HTERT RPE-1 (cell line): ENCODE results near the gene FBXL13.
"Not testable (repeated sequence)": the region's sequence is repeated elsewhere in the genome, so short reads cannot be mapped to it uniquely, and the experiment has no call there.

Experiments
- in situ Hi-C: fragments of 300-500 bp; cut with MboI; formaldehyde crosslinking; loops from 4 replicates; pipeline ENCODE4 v1.14.3; 2020; ENCODE audit warnings: low sequenced_read_pairs

FBXL13 gene

GRCh38 chr7:102942868-102943267 lies 131.7 kb downstream of the FBXL13 start:
- in situ Hi-C loops: no loop called here

DNA sequence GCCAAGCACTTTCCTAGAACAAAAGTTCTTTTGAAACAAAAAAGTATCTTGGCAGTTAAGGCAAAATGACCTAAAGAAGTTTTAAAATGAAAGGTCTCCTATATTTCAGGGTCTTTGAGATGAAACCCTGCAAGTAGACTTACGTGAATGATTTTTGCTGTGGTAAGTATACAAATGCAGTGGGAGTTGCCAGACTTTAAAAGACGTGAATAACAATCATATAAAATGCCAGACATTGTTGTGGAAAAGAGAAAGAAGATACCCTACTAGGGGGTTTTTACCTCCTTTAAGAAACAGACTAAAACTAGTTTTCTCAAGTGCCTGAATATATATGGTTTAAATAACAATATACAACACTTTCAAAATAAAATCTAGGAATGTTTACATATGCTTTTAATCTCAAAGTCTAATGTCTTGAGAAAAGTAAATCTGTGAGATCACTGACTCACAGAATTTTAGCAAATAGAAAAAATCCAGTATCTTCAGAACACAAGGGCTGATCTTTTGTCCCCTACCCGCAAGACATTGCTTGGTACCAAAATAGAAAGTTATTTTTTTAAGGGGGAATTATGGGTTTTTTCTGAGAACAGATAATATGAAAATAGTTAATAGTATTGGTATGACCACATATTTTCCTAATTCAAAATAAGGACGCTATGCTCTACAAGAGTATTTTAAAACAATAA lies 132.3 kb downstream of the FBXL13 start:
- in situ Hi-C loops: no loop called here

DNA sequence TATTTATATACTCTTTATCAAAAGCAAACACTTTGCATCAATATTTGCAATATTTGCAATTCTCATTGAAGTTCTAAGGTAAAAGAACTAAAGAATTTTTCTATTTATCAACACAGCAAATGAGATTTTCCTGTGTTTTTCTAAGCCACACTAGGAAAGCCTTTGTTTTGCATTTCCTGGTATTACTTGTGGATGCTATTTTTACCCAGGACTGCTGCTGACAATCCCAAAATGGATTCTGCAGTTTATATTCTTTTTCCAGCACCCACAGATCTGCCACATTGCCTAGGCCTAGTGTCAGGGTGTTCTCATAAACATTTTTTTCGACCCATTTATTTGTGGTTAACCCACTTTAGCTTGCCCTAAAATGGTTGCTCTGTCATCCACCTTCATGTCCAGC lies 135.9 kb downstream of the FBXL13 start:
- in situ Hi-C loops: no loop called here

GRCh38 chr7:102935450-102936115 lies 139.0 kb downstream of the FBXL13 start:
- in situ Hi-C loops: no loop called here

GRCh38 chr7:102934701-102935100 lies 139.9 kb downstream of the FBXL13 start:
- in situ Hi-C loops: no loop called here

- in situ Hi-C loops: no loop called here
Measured at GRCh38 chr7:102934239-102934638, 140.4 kb downstream of the FBXL13 start.

GRCh38 chr7:102933763-102934162 lies 140.8 kb downstream of the FBXL13 start:
- in situ Hi-C loops: no loop called here

- in situ Hi-C loops: no loop called here
Measured at GRCh38 chr7:102931757-102932156, 142.8 kb downstream of the FBXL13 start.

DNA sequence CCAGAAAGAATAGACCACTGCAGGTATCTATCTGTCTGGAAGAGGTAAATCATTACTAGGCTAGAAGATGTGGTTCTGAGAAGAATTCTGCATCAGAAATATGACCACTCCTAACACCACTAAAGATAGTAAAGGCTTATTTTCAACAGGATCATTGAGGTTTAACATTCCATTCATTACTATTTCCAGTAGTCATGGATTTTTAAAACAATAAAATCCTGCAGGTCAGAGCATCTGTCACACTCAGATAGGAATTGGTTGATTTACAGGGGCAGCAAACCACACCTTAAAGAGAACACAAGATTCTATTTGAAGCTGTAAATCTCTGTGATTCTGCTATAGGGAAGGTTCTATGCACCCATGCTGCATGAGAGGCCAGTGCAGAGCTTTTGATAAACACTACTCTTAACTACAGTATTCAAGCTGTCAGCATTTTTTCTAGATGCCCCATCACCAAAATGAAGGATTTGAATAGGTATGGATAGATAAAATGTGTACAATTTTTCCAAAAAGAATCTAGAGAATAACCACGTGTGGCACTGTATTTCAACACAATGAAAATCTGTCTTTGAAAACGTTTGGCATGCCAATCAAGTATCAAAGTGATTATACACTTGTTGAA lies 147.2 kb downstream of the FBXL13 start:
- in situ Hi-C loops: no loop called here

- in situ Hi-C loops: no loop called here
Measured at GRCh38 chr7:102926783-102927140, 147.8 kb downstream of the FBXL13 start.

DNA sequence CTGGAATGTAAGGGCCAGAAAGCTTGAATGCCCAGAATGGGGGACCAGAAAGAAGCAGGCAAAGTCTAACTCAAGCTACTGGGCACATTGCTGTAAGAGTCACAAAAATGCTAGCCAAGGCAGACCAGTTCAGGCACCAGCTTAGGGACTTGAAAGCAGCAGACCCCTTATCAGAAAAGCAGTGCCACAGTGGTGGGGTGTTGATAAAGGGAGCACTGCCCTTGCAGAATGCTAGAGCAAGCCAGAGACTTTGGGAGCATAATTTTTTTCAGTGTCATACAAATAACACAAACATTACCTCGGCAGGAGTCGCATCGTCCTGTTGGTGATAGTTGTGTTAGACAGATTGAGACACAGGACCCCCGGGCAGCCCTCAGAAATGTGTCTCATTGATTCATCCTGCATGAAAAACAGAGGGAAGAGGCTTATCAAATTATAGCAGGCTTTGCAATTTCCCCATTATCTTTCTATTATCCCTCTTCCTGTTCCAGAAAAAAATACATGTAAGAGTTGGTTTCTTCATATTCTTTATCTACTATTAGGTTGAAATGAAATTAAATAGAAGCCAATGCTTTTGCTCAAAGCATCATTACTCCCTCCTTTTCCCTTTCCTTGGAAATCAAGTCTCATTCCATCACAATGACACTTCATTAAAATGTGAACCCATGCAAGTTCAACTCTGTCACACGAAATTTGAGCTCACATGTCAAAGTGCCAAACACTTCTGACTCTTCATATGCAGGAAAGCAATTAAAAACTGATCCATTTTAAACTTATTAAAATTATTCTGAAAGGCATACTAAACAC lies 148.4 kb downstream of the FBXL13 start:
- in situ Hi-C loops: no loop called here

GRCh38 chr7:102918845-102919244 lies 155.8 kb downstream of the FBXL13 start:
- in situ Hi-C loops: no loop called here

- in situ Hi-C loops: no loop called here
Measured at GRCh38 chr7:102917436-102918353, 156.9 kb downstream of the FBXL13 start.

DNA sequence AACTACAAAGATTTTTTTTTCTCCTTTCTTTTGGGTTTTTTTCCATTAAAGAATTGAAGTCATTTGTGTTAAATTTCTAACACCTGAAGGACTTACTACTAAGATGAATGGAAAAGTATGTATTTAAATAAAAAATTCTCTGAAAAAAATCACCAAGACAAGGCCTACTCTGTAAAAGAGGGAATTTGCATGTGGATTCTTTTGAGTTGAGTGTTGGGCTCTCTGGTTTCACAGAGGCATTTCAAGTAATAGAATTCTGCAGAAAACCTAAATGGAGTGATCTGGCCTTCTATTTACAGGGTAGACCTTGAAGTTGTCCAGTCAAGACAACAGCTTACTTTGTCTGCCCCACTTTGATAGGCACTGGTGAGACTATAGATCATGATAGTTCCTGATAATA lies 157.7 kb downstream of the FBXL13 start:
- in situ Hi-C loops: no loop called here

GRCh38 chr7:102916426-102916825 lies 158.2 kb downstream of the FBXL13 start:
- in situ Hi-C loops: no loop called here

DNA sequence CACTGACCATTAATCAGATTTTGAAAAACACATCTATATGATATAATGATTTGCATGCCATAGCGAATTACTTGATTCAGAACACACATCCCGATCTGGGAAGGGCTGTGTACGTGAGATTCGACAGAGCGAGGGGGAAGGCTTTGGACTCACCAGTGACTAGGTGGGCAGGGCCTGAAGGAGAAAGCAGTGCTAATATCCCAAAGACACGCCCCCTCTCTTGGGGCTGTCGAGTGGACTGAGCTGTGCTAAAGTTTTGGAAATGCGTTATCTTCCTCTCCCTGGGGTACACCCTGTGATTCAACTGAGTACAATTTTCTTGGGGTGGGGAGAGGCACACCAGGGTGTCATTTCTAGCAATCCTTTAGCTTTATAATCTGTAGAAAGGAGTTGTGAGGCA lies 160.0 kb downstream of the FBXL13 start:
- in situ Hi-C loops: no loop called here

DNA sequence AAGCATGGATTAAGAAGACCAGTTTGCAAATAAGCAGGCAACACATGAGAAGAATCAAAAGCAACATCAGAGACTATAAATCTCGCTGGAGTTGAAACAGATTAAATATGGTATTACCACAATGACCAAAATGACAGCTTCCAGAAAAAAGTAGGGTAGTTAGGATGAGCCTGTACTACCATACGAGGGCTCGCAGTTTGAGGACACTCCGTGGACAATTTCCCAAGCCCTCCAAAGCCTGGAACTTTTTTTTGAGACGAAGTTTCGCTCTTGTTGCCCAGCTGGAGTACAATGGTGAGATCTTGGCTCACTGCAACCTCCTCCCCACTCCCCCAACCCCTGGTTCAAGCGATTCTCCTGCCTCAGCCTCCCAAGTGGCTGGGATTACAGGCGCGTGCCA lies 160.8 kb downstream of the FBXL13 start:
- in situ Hi-C loops: no loop called here

- in situ Hi-C loops: no loop called here
Measured at GRCh38 chr7:102912742-102913141, 161.9 kb downstream of the FBXL13 start, which contains the start of gene LRRC17. TSS of gene LRRC17 (plus strand) at chr7:102913000. CDS start at chr7:102933914, 20,914 bp downstream.

- in situ Hi-C loops: no loop called here
Measured at GRCh38 chr7:102908676-102909075, 165.9 kb downstream of the FBXL13 start.

GRCh38 chr7:102903576-102903975 lies 171.0 kb downstream of the FBXL13 start:
- in situ Hi-C loops: not testable (repeated sequence)
